GM19397 (cell line): Measurements from ENCODE around the gene GRIN1.
"Not testable (repeated sequence)": the region's sequence is repeated elsewhere in the genome, so short reads cannot be mapped to it uniquely, and the experiment has no call there.

Experiments used
- ATAC-seq: cut with Tn5 transposase; IDR thresholded peaks from one replicate; pipeline ENCODE4 v1.9.1; 2021; ENCODE audit warnings: mild to moderate bottlenecking, moderate library complexity; ENCODE audit not compliant: unreplicated experiment

GRIN1 gene

DNA sequence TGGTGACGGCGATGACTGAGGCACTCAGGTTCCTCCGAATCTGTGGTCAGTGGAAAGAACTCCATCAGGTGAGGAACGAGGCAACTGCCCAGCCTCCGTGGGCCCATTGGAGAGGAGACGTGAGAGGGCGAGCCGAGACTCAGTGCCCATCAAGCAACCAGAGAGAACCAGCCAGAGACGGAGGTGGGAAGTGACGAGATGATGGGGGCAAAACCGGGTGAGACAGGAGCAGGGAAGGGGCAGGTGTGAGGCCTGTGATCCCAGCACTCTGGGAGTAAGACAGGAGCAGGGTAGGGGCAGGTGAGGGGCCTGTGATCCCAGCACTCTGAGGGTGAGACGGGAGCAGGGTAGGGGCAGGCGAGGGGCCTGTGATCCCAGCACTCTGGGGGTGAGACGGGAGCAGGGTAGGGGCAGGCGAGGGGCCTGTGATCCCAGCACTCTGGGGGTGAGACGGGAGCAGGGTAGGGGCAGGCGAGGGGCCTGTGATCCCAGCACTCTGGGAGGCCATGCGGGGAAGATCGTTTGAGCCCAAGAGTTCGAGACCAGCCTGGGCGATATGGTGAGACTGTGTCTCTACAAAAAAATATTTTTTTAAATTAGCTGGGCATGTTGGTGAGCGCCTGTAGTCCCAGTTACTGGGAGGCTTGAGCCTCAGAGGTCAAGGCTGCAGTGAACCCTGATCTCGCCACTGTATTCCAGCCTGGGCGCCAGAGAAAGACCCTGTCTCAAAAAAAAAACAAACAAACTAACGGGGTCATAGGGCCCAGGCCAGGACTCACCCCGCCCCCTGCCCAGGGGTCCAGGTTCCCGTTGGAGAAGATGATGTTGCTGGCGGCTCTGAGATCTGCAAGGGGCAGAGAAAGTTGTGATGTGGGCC is 27.8 kb upstream of the GRIN1 start:
- ATAC-seq = no peak

DNA sequence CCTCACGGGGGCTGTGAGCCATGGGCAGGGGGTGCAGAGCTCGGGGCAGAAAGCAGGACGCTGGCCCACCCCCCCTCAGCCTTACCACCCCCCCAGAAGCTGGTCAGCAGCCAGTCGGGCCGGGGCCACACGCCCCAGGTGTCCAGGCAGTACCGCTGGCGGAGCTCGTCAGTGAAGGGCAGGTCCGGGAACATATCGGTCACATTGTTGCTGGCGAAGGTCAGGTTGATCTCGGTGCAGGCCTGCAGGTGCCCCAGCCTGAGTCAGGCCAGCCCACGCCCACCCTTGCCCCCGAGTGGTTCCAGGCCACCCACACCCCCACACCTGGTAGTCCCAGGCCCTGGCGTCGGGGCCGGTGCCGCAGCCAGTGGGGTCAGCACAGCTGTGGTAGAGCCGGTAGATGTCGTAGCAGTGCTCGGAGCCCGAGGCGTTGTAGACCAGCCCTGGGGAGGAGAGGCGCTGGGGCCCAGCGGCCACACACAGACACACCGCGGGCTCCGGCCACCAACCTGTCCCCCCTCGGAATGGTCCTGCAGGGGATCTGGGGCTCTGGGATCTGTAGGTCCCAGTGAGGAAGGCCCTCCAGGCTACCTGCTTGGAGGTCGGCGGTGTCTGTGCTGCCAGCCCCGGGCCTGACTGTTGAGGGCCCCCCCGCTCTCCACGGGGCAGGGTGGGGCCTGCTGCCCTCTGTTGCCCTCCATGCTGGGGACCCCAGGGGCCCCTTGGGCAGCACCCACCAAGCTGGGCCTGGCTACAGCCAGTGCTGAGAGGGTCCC is 27.0 kb upstream of the GRIN1 start:
- ATAC-seq = no peak

DNA sequence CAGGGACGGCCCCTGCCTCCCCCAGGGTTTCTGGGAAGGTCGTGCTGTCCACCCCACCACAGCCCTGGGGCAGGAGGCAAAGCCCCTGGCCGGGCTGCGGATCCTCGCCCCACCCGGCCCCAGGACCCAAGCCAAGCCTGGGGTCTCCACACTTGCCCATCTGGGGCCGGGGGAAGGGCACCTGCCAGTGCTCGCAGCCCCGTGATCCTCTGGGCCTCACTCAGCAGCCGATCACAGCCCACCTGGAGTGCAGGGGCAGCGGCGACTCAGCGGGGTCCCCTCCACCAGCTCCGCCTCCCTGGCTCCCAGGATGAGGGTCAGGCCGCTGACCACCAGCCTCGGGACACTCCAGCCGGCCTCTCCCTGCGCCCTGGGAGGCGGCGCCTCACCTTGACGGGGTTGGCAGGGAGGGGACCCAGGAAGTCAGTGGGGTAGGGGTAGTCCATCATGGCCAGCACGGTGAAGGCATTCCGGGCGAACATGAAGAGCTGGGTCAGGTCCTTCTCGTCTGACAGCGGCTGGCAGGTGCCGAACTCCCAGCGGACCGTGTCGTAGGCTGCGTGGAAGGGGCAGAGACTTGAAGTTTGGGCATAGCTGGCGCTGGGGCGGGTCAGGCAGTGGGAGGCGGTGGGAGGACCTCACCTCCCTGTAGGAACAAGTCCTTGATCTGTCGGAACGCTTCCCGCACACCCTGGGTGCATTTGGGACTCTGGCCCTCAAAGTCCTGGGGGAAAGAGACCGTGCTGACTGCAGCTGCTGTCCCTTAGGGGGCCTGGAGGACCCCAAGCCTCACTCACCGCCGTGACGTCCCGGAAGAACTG is 26.2 kb upstream of the GRIN1 start:
- ATAC-seq = no peak

- ATAC-seq = no peak
These were observed 25.4 kb upstream of the GRIN1 start for GRCh38 chr9:137113385-137114159.

GRCh38 chr9:137114220-137114612 is 24.7 kb upstream of the GRIN1 start:
- no peak for ATAC-seq

- peak; percentile 66 for ATAC-seq
These were observed 24.2 kb upstream of the GRIN1 start, which contains the start of gene DPP7 for GRCh38 chr9:137114613-137115393. TSS of gene DPP7 (minus strand) at chr9:137114733. CDS start at chr9:137114713, 20 bp downstream.

GRCh38 chr9:137115394-137116026 is 23.4 kb upstream of the GRIN1 start:
- ATAC-seq = no peak

GRCh38 chr9:137116027-137116507 is 22.9 kb upstream of the GRIN1 start:
- no peak for ATAC-seq

- ATAC-seq = no peak
These were observed 22.2 kb upstream of the GRIN1 start for GRCh38 chr9:137116728-137117127.

- ATAC-seq = no peak
These were observed 21.7 kb upstream of the GRIN1 start for GRCh38 chr9:137117269-137117731.

- not testable (repeated sequence) for ATAC-seq
These were observed 20.8 kb upstream of the GRIN1 start for GRCh38 chr9:137118092-137118603.

DNA sequence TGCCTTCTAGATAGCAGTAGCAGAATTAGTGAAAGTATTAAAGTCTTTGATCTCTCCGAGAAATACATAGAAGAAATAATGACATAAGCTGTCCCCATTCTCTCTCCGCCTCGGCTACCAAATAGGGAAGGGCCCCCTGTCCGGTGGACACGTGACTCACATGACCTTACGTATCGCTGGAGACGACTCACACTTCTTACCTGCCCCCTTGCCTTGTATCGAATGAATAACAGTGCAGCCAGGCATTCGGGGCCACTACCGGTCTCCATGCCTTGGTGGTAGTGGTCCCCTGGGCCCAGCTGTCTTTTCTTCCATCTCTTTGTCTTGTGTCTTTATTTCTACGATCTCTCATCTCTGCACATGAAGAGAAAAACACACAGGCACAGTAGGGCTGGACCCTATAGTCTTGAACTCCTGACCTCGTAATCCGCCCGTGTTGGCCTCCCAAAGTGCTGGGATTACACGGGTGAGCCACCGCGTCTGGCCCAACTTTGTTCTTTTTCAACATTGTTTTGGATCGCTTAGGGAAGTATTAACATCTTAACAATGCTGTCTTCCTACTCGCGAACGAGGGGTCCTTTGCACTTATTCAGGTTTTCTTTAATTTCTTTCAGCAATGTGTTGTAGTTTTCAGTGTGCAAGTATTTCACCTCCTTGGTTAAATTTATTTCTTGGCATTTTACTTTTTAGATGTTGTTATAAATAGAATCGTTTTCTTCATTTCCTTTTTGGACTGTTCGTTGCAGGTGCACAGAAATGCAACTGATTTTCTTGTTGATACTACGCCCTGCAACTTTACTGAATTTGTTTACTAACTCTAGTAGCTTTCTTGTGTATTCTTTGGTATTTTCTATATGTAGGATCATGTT is 16.8 kb upstream of the GRIN1 start:
- ATAC-seq = not testable (repeated sequence)

GRCh38 chr9:137122796-137123467 is 16.0 kb upstream of the GRIN1 start:
- not testable (repeated sequence) for ATAC-seq

DNA sequence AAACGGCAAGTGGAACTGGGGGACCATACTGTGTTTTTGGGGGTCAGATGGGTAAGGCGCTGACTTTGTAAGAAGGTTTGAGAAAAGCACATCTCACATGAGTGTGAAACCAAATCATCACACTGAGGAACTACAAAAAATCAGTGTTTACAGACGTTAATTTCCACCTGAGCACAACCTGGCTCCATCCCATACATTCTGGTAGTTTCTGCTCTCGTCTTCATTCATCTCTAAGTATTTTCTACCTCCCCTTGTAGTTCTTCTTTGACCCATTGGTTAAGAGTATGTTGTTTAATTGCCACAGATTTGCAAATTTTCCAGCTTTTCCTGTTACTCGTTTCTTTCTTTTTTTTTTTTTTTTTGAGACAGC is 15.5 kb upstream of the GRIN1 start:
- ATAC-seq = no peak

GRCh38 chr9:137123952-137124462 is 14.9 kb upstream of the GRIN1 start:
- ATAC-seq = not testable (repeated sequence)

GRCh38 chr9:137126786-137127185 is 12.2 kb upstream of the GRIN1 start:
- ATAC-seq = no peak
